ENCODE data around the gene ANG. TPM values are rescaled to one million over a fixed set of nuclear protein-coding genes. Genes with fewer than 3 reads are reported as not detected.

Gene ANG
- polyA plus RNA-seq, 5 donors, result 7.2 to 11.7 (median 8.9) TPM

DNA sequence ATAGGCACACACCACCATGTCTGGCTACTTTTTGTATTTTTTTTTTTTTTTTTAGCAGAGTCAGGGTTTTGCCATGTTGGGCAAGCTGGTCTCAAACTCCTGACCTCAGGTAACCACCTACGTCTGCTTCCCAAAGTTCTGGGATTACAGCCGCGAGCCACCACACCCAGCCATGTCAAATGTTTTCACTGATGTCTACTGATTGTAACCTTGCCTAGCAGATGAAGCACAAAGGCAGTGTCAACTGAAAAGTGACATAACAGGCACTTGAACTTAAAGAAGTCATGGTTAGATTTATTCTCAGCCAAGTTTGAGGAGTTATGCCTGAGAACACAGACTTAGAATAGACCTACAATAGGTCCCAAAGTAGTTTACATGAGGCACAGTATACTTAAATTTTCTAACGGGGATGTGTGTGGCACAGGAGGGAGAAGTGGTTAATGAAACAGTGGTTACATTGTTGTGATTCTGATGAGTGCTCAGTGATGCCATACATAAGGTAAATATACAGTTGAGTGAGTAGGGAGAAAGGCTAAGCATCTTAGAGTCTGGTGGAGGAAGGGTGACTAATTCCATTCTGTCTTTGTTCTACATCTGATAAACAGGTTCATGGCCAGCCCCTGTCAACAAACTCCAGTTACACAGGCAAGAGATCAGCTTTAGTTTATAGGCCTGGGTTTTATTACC lies 16.8 kb upstream of the ANG start:
- DNase-seq, result no peak

DNA sequence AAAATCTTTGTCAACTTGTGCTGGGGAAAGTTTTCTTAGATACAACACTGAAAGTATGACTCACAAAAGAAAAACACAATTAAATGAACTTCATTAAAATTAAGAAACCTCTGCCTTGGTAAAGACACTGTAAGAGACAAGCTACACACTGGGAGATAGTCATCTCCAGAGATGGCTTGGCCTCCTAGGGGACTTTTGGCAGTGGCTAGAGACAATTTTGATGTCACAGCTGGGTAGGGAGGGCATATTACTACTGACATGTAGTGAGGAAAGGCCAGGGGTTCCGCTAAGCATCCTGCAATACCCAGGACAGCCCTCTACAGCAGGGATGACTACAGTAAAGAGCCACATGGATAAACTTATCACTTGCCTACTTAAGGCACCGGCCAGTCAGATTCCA lies 12.9 kb upstream of the ANG start:
- DNase-seq, result no peak

DNA sequence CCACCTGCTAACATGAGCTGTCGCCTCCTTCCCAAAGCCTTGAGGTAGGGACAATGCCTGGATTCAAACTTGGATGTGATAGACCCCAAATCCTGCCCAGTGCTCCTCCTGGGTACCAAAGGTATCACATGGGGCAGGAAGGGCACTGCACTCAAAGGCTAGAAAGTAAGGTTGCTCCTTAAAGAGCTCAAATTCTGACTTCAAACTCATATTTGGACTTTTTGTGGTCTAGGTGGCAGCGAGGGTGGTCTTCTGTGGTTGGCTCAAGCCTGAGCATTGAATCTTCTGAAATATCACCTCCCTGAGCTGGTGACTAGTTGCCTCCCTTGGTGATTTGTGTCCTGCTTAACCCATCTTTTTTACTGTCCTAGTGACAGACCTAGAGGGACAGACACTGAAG lies 12.5 kb upstream of the ANG start:
- DNase-seq, result no peak

DNA sequence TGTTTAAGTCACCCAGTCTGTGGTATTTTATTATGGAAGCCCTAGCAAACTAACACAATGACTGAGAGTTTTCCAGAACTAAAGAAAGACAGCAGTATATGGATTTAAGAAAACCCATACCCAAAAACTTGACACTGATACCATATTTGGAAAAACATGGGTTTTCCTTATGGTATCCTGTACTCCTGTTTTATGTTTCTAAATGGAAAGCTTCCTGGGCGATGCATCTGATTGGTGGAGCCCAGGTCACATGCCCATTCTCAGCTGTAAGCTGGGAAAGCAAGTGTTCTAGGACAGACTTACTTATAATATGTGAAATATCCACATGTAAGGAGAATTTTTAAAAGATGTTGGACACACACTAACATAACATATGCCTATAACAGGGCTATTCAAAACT lies 8.7 kb upstream of the ANG start:
- DNase-seq, result no peak

DNA sequence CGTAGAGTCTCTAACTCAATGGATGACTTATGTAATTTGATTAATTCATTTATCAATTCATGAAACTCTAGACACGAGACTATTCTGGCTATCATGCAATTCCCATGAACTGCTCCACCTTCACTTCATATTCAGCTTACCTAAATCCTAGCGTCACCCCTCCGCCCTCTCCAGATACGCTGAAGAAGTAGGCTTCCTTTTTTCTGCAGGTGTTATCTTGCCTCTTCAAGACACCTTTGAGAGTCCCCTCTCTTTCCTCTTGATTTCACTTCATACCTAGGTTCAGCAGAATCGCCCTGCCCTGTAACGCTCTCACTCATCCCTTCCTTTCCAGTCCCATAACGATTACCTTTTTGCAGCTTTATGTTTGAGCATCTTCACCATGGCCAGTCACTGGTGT lies 8.2 kb upstream of the ANG start:
- no peak for DNase-seq

DNA sequence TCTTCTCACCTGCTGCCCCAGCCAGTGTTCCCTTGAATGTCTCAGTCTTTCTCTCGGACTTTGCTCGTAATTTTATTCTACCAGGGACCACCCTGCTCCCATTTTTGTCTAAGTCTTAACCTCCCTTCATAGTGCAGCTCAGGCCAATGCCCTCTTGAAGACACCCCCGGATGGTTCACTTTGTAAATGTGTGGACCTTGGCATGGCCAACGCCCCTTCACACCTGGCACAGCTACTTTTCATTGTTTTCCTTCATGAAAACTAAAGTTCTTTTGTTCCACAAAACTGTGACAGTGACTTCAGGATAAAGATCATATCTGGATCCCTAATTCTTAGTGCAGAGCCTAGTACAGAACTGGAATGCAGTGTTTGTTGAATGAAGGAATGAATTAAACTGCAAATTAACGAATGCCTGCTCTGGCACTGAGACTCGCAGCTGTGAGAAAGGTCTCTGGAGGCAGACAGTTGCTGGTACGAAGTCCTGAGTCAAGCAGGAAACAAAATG lies 7.7 kb upstream of the ANG start:
- DNase-seq, result no peak

DNA sequence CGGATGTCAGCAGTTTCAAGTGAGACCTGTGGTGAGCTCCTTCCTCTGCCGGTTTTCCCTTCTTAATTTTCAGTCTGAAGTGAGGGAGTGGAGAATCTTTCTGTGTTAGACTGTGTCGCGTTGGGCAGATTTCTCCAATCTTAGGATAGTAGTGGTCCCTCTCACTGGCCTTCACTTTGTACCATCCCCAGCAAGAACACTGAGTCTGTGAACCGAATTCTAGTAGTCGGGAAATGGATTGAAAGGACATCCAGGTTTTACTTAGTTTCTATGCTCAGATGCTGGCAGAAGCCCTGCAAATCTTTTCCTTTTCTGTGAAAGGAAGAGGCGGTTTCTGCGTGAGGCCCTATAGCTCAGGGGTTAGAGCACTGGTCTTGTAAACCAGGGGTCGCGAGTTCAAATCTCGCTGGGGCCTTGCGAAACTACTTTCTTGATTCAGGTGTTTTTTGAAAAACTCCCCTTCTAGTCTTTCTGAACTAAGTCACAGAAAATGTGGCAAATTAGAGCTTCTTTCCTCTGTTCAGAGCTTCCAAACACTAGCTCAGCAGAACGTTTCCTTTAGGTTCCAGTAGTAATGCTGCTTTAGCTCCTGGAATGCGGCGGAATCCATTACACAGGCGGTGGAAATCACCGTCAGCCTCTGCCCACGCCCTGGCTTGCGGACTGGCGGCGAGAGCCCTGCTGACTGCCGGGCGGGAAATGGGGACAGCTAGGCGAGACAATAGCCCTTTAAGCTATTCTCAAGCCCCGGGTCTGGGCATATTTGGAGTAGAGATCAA lies 7.0 kb upstream of the ANG start:
- peak; percentile 80 to 89 for DNase-seq

DNA sequence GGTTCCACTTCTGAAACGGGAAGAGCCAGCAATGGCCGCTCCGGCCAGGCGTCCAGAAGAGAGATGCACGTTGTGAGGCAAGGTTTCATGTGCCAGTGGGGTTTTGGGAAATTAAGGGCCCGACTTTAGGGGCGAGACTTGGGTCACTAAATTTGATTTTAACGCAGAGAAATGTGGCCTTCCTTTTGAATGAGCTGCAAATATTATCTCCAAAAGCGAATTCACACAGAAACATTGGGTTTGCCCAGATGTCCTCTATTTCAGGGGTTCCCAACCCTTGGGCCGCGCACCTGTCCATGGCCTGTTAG lies 6.5 kb upstream of the ANG start:
- DNase-seq, result peak in 1 of 2 donors; percentile 53

DNA sequence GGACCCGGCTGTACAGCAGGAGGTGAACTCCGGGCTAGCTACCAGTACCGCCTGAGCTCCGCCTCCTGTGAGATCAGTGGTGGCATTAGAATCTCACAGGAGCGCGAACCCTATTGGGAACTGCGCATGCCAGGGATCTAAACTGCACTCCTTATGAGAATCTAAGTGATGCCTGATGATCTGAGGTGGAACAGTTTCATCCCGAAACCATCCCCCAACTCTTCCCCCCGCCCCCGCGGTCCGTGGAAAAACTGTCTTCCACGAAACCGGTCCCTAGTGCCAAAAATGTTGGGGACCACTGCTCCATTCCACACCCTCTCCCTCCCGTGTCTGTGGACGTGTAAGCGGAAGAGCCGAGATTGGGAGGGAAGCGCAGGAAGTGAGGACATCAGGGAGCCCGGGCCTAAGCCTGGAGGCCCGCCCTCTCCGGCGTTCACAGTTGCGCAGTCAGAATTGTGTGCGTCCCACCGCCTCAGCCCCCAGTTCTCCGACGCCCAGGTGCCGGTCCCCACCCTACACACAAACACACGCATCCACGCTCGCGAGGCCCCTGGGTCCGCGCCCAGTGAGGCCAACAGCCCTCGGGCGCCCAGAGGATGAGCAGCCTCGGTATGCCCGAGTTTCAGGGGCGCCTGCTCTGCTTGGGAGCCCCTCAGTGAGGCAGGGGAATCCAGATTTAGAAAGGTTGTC lies 6.0 kb upstream of the ANG start:
- DNase-seq, result peak; percentile 93 to 96

DNA sequence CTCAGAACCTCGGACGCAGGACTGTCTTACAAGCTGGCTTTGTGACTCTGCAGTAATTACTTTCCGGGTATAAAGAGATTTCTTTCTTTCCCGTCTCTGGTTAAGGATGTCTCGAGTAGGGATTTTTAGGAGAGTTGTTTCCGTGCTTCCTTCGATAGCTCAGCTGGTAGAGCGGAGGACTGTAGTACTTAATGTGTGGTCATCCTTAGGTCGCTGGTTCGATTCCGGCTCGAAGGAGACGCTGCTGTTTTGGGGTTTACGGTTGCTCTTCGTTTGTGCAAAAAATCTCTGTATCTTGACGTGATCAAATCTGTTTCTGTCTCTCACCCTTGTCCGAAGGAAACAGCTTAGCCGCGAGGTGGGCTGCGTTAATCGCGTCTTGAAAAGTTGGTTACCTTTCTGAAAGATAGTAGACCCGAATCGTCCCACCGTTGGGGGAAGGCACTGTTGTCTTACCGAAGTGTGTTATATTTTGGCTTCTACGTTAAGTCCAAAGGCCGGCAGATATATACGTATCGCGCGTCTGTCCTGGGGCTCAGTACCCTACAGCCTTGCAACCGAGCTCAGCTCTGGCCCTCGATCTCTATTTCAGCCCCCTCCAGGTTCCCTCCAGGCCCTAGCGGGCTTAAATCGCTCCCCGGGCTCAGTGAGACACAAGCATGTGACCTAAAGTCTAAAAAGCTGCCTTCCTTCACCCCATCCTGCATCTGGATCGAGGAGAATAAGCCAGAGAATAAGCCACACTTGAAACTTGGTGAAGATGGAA lies 5.3 kb upstream of the ANG start:
- DNase-seq, result peak; percentile 84 to 90

DNA sequence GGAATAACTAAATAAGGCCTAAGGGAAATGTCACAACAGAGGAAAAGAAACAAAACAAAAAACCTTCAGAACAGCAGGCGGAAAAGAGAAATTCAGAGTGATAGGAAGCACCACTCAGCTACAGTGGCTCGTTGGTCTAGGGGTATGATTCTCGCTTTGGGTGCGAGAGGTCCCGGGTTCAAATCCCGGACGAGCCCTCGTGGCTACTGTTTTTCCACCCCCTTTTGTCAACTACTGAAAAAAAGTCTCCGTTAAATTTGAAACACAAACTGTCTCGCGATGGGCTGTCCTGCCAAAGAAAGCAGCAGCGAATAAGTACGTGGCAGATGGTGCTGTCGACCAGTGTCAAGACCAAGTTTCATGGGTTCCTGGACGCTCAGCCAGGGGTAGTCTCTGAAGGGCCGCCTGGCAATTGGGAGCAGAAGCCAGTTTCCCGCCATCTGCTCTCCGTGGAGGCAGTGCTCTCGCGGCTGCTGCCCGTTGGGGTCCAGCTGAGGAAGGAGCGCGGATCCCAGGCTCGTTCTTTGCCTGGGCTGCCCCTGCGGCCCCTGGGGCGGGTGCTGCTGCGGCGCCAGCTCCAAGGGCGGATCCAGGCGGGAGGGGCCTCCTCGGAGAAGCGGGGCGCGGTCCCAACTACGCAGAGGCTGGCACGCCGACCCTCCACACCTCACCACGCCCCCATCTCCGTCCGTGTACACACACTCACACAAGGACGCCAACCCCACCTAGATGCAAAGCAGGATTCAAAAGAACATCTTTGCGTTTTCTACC lies 4.5 kb upstream of the ANG start, which contains the start of gene RNASE4:
Gene RNASE4, plus strand, starts transcription at position 670 of the 771 bp plus-strand sequence. CDS start 14,812 bp downstream, outside the sequence.
- DNase-seq, result peak; percentile 79 to 87

DNA sequence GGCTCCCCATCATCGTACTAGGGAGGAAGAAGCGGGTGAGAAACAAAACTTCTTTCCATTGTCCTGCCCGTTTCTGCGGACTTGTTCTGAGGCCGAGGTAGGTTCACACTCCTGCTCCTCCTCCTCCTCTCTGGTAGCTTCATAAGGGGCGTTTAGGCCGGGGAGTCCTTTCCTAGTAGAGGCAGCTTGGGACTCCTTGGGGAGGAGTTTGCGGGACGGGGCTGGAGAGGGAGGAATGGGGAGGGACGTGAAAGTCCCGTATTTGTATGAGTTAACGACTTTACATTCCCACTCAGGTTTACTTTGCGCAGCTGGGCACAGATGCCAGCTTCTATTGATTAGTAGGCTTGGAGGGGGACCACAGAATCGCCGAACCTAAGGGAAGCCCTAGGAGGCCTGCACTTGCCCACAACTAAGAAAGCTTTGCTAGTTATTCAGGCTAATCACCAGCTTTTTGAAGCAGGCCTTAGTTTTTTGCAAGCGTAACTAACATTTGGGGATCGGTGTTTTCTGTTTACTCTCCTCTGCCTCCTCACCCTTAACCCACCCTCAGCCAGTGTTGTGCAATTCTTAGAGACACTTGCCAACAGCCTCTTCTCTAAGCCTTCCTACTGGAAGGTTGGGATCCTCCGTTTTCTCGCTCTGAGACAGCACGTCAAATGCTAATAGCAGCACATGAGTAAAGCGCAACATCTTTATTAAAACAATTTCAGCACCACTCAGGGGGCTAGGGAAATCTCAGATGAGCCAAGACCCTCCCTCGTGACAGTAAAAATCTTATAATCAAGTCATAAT lies 3.7 kb upstream of the ANG start:
- peak; percentile 42 to 59 for DNase-seq

DNA sequence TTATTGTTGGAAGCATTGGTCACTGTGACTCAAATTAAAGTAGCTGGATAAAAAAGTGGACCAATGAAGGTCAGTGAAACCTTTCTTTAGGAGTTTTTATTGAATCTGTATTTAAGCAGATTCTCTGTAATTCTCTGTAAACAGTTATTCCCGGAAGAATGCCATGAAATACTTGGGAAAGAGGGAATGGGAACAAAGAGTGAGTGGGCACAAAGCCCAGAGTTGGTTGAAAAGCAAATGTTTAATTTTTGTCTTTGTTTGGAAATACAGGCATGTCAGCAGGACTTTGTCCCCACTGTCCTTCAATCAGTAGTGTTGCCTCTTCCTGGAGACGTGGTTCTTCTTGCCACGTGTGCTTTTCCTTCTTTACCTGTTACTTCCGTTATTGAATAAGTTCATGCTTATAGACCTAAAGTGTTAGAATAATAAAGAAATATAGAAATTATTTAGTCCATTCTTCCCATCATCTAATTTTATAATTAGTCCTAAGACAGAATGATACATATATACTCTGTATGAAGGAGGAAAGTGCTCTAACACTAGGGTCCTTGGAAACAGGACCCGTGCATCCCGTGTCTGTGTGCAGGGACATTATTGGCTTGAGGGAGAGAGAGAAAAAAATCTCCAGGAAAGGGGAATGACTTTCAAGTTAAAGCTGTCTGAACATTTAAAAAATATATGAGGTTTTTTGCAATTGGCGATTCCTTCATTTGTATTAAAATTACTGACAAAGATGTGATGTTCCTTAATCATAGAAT lies 2.0 kb upstream of the ANG start:
- peak in 1 of 2 donors; percentile 46 for DNase-seq

DNA sequence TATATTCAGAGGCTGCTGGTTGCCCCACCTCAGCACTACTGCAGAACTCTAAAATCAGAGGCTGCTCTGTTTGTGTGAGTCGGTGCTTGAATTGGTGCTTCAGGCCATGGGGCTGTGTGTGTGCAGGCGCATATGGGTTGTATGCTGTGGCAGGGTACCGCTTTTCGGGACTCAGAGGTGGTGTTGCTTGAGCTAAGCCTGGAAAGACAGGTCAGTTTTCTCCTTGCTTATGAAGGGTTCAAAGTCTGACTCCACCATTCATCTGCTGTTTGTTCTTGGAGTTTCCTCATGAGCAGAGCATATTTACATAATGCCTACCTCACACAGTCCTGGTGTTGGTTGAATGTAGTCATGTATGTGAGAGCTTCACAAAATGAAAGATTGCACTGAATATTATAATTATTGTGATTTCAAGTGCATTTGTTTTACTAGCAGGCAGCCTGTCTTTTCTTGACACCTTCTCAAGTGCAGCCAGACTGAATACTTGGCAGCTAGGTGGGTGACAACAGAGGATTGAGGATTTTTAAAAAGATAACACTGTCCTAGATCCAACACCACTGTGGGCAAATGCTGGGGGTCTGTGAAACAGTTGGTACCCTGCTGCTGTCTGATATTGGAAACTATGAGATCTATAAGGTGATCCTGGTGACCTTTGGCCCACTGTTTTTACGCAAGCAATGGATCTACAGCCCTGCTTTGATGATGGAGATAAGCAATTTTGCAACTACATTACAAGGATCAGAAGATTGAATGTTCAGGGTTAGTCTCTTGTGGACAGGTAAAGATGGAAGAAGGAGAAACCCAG lies 1.0 kb upstream of the ANG start:
- DNase-seq, result no peak

DNA sequence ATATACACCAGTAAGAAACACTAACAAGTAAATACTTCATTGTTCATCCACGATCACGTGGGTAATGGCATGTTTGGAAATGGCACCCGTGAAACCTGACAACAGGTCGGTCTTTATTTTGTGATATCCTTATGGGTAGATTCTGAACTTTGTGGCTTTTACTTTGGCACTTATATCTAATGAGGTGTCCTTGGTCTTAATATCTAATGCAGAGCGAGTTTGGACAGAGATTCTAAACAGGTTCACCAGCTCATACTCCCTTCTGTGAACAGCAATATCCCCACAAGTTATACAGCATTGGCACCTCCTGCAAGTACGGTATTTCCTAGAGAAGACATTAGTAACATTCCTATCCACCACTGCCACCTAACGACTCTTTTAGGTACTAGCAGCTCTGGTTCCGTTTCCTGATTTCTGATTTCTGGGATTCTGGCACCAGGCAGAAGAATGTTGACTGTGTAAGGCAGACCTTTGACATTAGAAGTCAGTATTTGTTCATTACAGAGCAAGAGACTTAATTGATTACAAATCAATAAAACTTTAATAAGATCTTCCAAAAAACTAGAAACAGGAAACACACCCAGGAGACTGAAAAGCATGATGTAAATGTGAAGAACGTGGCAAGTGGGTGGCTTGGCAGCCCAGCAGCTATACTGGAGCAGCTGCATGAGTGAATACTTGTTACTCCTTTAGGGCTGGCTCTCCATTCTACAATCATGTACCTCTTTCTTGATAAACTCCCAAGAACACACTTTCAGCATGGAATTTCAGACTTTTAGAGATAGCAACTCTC lies 2.5 kb downstream of the ANG start:
- peak in 1 of 2 donors; percentile 68 for DNase-seq

DNA sequence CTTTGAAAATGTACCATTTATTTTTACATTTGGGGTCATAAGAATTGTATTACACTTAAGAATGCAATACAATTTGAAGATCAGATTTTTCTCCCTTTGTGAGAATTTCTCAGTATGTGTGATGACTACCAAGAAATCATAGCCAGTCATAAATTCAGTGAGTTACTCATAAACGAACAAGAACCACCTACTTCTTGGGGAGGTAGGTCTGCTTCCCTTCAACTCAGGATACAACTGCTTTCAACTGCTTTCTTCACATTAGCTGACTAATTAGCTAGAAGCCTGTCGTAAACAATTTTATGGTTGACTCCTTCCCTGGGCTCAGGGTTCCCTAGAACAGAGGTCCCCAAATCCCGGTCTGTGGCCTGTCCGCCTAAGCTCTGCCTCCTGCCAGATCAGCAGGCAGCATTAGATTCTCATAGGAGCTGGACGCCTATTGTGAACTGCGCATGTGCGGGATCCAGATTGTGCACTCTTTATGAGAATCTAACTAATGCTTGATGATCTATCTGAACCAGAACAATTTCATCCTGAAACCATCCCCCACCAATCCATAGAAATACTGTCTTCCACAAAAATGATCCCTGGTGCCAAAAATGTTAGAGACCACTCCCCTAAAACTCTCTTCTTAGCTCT lies 3.7 kb downstream of the ANG start:
- no peak for DNase-seq

DNA sequence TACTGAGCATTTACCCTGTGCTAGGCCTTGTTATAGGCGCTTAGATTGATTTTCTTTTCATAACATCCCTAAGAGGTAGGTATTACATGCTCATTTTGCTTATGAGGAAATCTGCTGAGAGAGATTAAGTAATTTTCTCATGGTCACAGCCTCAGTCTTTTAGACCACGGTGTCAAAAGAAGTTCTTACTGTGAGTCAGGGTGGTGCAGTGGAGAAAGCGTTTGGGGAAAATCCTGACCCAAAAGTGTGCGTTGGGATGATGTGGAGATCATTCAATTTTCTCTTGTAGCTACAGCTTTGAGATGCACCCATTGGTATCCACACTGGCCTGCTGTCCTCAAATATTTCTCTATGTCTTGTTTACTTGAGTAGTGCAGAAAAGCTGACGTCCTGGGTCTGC lies 8.2 kb downstream of the ANG start:
- no peak for DNase-seq

All from right lung (tissue), 5 donors.